KOPT-K1 (cell line): ENCODE measurements around the gene KIRREL3.

Experiments
- H3K27ac ChIP-seq: fragments of 200-600 bp; sonication (generic); 2 replicates; pipeline ENCODE4 v1.5.1; 2016; ENCODE audit warnings: antibody characterized with exemption, mild to moderate bottlenecking, low read depth, low read length; ENCODE audit not compliant: poor library complexity, severe bottlenecking
- H3K36me3 ChIP-seq: fragments of 200-600 bp; sonication (generic); 2 replicates; pipeline ENCODE4 v1.5.1; 2017; ENCODE audit warnings: antibody characterized with exemption, mild to moderate bottlenecking, low read length, moderate library complexity; ENCODE audit not compliant: insufficient read depth
- H3K9me3 ChIP-seq: fragments of 200-600 bp; sonication (generic); 2 replicates; pipeline ENCODE4 v1.5.1; 2017; ENCODE audit warnings: antibody characterized with exemption, low read length, mild to moderate bottlenecking; ENCODE audit not compliant: insufficient read depth, poor library complexity, severe bottlenecking

KIRREL3 gene

GRCh38 chr11:126669416-126669815 lies 331.2 kb downstream of the KIRREL3 start:
- H3K9me3 ChIP-seq, result no peaks in the 10 kb centered on the region
- H3K27ac ChIP-seq, result no peak overlapping the region
- H3K36me3 ChIP-seq, result no peaks in the 10 kb centered on the region

DNA sequence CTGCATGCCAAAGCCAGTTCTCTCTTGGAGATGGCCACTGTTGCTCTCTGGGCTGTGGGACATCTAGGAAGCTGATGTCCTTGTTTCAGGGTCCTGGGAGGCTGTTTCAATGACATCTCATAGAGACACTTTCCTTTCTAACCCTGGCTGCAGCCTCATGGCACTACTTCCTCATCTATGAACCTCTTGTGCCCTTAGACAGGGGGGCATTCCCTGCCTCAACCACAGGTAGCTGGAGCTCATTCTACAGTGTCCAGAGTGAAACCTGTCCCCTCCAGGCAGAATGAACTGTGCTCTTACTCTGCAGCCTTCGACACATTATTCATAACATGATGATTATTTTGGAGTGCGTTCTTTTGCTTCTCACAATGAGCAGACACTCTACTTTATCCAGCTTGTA lies 335.9 kb downstream of the KIRREL3 start:
- Histone ChIP-seq H3K9me3 (no peaks in the 10 kb centered on the region), H3K27ac (no peak overlapping the region), H3K36me3 (no peaks in the 10 kb centered on the region)

DNA sequence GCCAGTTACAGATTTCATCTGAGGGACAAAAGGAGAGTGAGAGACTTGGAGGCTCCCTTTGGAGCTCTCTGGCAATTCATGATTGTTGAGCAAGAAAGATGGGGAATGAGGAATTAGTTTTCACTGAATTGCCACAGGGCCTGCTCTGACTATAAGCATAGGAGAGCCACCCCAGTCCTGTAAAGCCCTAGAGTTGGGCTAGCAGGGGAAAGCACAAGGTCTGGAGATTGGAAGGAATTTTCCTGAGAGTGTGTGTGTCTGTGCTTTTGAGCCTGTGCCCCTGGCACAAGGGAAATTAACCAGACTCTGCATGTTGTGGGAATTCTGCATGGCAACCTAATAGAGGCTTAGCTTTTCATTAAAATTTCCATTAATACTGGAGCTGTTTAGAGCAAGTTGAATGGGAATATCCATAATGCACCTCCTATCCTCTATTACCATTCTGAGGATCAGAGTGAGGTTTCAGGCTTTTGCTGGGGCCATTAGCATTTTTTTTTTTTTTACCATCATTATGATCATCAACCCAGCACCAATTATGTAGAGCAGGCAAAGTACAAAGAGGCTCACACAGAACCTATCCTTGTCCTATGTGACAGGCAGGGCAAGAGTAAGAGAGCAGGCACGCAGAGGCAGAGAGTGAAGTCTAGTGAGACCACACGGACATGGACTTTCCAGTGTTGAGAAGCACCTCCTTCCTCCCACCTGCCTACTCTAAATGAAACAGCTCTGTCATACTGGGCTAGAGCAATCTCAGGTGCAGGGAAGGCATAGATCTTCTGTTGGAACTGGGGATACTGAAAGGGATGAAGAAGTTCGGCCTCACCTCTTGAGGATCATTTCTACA lies 336.6 kb downstream of the KIRREL3 start:
- H3K27ac ChIP-seq, result no peak overlapping the region
- no peaks in the 10 kb centered on the region for H3K36me3 ChIP-seq
- H3K9me3 ChIP-seq, result no peaks in the 10 kb centered on the region

DNA sequence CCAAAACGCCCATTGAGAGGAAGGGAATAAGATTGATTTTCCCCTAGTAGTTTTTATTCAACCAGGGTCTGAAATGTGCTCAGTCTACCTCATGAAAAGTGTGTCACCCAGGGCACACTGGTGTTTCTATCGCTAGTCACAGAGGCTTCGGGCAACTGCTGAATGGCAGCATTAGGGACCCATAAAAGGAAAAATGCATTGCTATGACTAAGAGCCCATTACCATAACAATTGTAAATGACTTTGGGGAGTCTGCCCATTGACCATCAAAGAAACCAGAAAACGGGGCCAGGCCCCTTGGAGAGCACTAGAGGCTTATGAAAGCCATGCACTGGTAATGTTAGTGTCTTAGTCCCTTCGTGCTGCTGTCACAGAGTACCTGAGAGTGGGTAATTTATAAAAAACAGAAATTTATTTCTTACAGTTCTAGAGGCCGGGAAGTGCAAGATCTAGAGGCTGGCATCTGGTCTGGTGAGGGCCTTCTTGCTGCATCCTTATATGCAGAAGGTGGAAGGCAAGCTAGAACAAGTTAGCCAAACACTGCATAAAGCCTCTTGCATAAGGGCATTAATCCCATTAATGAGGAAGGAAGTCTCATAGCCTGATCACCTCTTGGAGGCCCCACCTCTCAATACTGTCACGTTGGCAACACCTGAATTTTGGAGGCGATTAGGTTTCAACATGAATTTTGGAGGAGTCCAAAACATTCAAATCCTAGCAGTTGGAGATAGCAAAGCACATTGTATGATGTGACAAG lies 338.4 kb downstream of the KIRREL3 start:
- Histone ChIP-seq H3K9me3 (no peaks in the 10 kb centered on the region), H3K36me3 (no peaks in the 10 kb centered on the region), H3K27ac (no peak overlapping the region)

DNA sequence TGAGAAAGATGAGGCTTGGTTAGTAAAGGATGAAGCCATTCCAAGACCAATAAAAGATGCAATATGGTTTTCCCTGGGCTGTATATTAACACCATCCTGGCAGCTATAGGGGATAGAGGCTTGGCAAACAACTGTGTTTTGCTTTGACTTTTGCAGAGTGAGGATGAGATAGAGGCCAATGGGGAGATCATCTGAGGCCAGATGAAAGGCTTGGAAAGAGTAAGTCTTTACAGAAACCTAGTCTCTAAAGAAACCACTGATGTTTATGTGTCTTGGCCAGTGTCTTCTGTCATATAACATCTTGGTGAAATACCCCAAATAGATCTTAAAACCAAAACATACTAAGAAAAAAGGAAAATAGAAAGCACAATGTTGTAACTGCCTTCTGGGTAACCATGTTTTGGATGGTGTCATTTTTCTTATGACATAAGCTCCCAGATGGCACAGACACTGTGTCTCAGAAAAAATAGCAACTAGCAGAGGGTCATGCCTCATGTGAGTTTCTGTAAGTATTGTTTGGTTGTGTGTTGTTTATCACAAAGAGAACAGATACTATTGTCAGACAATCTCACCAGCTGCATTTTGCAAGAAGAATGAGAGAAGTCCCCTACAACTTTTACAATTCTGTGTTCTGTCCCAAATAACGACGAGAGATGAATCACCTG lies 339.7 kb downstream of the KIRREL3 start:
- no peaks in the 10 kb centered on the region for H3K9me3 ChIP-seq
- no peak overlapping the region for H3K27ac ChIP-seq
- no peaks in the 10 kb centered on the region for H3K36me3 ChIP-seq

- Histone ChIP-seq H3K9me3 (no peaks in the 10 kb centered on the region), H3K27ac (no peak overlapping the region), H3K36me3 (no peaks in the 10 kb centered on the region)
Observed at GRCh38 chr11:126660321-126660720, 340.2 kb downstream of the KIRREL3 start.

- Histone ChIP-seq H3K9me3 (no peaks in the 10 kb centered on the region), H3K27ac (no peak overlapping the region), H3K36me3 (no peaks in the 10 kb centered on the region)
Observed at GRCh38 chr11:126658306-126659056, 342.1 kb downstream of the KIRREL3 start.

GRCh38 chr11:126655807-126656128 lies 344.8 kb downstream of the KIRREL3 start:
- no peak overlapping the region for H3K27ac ChIP-seq
- no peaks in the 10 kb centered on the region for H3K36me3 ChIP-seq
- H3K9me3 ChIP-seq, result no peaks in the 10 kb centered on the region

- no peaks in the 10 kb centered on the region for H3K9me3 ChIP-seq
- H3K36me3 ChIP-seq, result no peaks in the 10 kb centered on the region
- H3K27ac ChIP-seq, result no peak overlapping the region
Observed at GRCh38 chr11:126654886-126655806, 345.4 kb downstream of the KIRREL3 start.

GRCh38 chr11:126653040-126653439 lies 347.5 kb downstream of the KIRREL3 start:
- Histone ChIP-seq H3K36me3 (no peaks in the 10 kb centered on the region), H3K9me3 (no peaks in the 10 kb centered on the region), H3K27ac (no peak overlapping the region)

GRCh38 chr11:126647735-126648134 lies 352.8 kb downstream of the KIRREL3 start:
- no peak overlapping the region for H3K27ac ChIP-seq
- no peaks in the 10 kb centered on the region for H3K9me3 ChIP-seq
- no peaks in the 10 kb centered on the region for H3K36me3 ChIP-seq

GRCh38 chr11:126646701-126647557 lies 353.6 kb downstream of the KIRREL3 start:
- Histone ChIP-seq H3K27ac (no peak overlapping the region), H3K9me3 (no peaks in the 10 kb centered on the region), H3K36me3 (no peaks in the 10 kb centered on the region)

GRCh38 chr11:126645186-126645585 lies 355.4 kb downstream of the KIRREL3 start:
- H3K27ac ChIP-seq, result no peak overlapping the region
- no peaks in the 10 kb centered on the region for H3K9me3 ChIP-seq
- no peaks in the 10 kb centered on the region for H3K36me3 ChIP-seq
